ENCODE measurements around the gene CDK14.
"Not testable (repeated sequence)": the region's sequence is repeated elsewhere in the genome, so short reads cannot be mapped to it uniquely, and the experiment has no call there.

The CDK14 gene

GRCh38 chr7:90763108-90763507 lies 167.0 kb downstream of the CDK14 start:
- no peak for DNase-seq

GRCh38 chr7:90764848-90765570 lies 168.9 kb downstream of the CDK14 start:
- no peak for DNase-seq

DNA sequence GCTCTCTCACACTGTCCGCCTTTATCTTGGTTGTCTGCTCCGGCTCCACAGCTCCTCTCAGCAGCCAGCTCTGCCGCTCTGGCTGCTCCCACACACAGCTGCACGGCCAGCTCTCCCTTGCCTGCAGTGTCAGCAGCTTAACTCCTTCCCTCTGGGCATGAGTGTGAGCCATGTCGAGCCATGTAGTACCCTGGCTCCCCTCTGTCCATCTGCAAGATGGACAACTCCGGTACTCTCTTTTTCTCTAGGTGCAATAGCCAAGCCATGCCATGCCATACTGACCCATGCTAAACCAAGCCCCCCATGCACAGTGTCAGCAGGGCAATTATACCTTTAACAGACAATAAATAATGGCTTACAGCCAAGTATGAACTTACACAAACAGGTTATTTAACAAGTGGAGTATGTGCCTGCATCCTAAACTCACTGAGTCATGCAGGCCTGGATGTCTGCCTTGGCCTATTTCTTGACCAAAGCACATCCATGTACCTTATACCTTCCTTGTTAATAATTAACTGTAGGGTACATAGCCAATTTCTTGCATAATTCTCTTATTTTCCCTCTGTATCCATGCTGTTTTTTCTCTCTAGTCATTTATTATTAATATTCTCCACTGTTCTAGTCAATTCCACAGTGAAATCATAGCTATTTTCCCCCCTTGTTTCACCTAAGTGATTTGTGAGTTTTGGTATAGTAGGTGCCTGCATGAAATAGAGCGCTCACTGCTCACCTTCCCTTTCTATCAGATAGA lies 170.9 kb downstream of the CDK14 start:
- DNase-seq = no peak

GRCh38 chr7:90768301-90768700 lies 172.2 kb downstream of the CDK14 start:
- no peak for DNase-seq

DNA sequence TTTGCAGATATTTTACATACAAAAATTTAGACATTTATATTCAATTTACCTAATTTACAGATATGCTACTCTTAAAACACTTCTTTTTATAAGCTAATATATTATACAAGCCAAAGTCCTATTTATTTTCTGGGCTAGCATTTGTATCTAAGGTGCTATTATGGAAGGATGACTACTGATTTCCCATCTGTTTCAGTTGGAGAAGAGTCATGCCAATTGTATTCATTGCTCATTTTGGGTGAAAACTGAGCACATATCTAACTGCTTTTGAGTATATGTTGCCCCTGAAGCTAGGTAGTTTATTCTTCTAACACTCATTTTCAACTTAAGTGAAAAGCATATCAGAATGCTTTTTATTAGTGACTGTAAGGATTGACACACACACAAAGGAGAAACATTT lies 172.9 kb downstream of the CDK14 start:
- no peak for DNase-seq

- DNase-seq = not testable (repeated sequence)
Observed at GRCh38 chr7:90769566-90769965, 173.4 kb downstream of the CDK14 start.

DNA sequence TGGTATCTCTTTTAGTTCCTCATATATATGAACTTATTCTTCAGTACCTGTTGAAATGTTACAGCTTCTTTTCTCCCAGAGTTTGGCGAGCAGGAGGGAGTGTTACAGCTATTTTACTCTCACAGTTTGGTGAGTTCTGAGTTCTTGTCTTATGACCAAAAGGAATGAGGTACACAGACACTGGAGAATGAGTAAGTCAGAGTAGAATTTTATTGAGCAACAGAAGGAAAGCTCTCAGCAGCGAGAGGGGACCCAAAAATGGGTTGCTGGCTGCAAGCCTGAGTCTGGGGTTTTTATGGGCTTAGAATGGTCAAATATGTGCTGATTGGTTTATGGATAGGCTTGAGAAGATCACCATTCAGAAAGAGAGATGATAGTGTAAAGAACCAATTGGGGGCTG lies 175.2 kb downstream of the CDK14 start:
- DNase-seq = no peak

DNA sequence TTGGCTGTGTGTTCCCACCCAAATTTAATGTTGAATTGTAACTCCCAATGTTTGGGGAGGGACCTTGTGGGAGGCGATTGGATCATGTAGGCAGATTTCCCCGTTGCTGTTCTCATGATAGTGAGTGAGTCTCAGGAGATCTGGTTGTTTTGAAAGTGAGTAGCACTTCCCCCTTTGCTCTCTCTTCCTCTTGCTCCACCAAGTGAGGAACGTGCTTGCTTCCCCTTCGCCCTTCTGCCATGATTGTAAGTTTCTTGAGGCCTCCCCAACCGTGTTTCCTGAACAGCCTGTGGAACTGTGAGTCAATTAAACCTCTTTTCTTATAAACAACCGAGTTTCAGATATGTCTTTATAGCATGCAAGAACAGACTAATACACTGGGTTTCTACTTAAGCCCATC lies 176.3 kb downstream of the CDK14 start:
- no peak for DNase-seq

GRCh38 chr7:90773269-90773668 lies 177.1 kb downstream of the CDK14 start:
- no peak for DNase-seq

DNA sequence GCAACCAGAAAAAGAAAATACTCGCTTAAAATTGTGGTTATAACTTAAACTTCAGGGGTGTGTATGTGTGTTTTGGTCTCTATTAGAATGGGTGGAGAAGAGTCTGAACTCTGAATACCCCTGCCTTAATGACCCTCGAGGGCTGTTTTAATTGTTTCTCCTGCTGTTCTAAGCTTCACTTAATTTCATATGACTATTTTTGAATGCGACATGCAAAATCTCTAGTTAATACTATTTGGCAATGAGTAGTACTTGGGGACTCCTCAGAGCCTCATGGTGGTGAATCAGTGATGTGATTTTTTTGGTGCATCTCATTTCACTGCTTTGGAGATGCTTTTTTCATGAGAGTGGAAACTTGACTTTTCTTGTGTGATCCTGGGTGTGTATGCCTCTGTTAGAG lies 178.6 kb downstream of the CDK14 start:
- DNase-seq = no peak

- no peak for DNase-seq
Observed at GRCh38 chr7:90775383-90775965, 179.4 kb downstream of the CDK14 start.

- DNase-seq = no peak
Observed at GRCh38 chr7:90777041-90777440, 180.9 kb downstream of the CDK14 start.

DNA sequence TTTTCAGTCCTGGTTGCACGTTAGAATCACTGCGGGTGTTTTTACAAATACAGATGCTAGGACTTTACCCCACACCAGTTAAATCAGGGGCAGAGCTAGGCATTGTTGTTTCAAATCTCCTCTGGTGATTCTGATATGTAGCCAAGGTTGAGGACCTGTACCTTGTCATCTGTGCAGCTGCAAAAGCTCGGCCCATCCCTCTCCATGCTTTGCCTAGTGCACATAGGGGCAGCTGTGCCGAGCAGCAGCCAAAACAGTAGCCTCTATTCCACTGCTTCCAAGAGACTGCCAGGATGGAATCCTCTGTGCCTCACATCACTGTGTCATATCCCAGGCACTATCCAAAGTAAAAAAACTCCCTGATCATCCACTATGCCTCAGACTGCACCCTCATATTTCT lies 181.3 kb downstream of the CDK14 start:
- DNase-seq = no peak

GRCh38 chr7:90777886-90778285 lies 181.8 kb downstream of the CDK14 start:
- no peak for DNase-seq

- DNase-seq = no peak
Observed at GRCh38 chr7:90788052-90788451, 191.9 kb downstream of the CDK14 start.

GRCh38 chr7:90789736-90790306 lies 193.7 kb downstream of the CDK14 start:
- no peak for DNase-seq

DNA sequence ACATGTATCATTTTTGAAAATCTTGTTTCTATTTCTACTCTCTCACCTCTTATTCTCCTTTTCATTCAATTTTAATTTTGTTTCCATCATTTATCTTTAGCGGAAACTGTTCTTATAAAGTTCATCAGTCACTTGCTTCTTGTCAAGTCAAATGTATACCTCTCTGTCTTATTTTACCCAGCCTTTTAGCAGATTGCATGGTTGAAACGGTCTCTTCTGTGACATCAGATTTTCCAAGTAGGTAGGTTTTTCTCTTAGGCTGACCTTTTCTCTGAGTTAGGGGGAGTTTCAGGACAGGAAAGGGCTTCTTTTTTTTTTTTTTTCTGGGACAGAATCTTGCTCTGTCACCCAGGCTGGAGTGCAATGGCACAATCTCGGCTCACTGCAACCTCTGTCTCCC lies 195.5 kb downstream of the CDK14 start:
- DNase-seq = no peak

DNA sequence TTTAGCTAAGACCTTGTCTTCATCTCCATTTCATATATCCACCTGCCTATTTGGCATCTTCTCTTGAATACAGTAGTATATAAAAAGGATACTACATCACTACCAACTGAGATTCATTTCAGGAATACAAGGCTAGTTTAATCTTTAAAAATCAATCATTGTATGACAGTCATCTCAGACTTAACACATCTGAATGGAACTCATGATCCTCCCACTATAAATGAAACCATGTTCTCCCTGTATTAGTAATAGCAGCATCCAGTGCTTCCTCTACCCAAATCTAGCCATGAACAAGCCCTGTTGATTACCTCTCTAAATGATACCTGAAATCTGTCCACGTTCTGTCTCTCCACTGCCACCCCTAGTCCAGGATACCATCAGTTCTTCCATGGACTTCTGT lies 196.2 kb downstream of the CDK14 start:
- DNase-seq = no peak

- DNase-seq = not testable (repeated sequence)
Observed at GRCh38 chr7:90794234-90794633, 198.1 kb downstream of the CDK14 start.

- DNase-seq = no peak
Observed at GRCh38 chr7:90797596-90797995, 201.5 kb downstream of the CDK14 start.

DNA sequence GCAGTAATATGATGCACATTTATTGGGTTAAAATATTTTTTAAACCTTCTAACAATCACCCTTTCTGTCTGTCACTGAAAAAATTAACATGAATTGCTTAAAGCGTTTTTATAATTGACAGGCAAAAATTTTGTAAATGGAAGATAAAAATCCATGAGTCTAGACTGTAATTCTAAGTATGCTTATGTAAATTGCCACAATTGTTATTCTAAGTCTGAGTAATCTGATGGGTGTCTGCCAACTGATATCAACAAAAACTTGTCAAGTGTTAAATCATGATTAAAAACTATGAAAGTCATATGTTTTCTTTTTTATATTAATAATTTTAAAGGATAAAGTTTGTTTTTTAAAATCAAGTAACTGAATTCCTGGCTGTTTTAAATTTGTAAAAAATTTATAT lies 208.2 kb downstream of the CDK14 start:
- no peak for DNase-seq

- not testable (repeated sequence) for DNase-seq
Observed at GRCh38 chr7:90815552-90815951, 219.4 kb downstream of the CDK14 start.

DNA sequence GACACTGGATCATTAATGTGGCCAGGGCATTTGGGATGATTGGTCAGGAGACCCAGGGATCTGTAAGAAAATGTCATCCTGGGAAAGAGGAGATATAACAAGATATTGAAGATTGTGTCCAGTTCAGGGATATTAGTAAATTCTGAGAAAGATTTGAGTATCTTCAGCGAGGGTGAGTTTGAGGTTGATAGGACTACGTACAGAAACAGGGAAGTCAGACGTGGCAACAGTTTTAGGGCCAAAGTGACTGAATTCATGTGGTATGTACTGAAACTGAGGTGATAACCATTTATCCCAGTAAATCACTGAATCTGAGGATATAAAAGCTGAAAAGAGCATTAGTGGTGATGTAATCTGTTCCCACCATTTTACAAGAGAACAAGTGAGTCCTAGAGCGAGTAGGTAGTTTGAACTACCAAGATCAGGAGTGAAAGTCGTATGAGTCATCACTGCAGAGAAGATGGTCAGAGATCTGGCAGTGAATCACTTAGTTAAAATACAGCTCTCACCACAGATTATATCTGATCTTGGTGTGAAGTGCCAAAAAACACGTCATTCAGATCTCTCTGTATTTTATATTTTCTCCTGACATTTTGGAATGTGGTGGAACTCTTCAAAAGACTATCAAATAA lies 220.5 kb downstream of the CDK14 start:
- no peak for DNase-seq

Measured in stimulated activated CD4-positive, alpha-beta T cell treated with anti-CD3 and anti-CD28 coated beads, Interleukin-4, amount 100 ng/mL, for 1 hour (primary cell).